Fibroblast of the aortic adventitia (primary cell): ENCODE measurements around the gene GCA. TPM values are rescaled to one million over a fixed set of nuclear protein-coding genes. Genes with fewer than 3 reads are reported as not detected.

ENCODE experiments used
- DNase-seq: peaks from one replicate; pipeline ENCODE4 v3.0.0-alpha.2; 2010; ENCODE audit warnings: low read depth
- H3K4me3 ChIP-seq: 2 replicates; pipeline ENCODE4 v1.5.1; 2011; ENCODE audit warnings: low read depth, mild to moderate bottlenecking, control low read depth, low read length, moderate library complexity
- total RNA-seq: library from RNA; depleted of rRNA; stranded (reverse); fragments of >200 nt; gene quantifications from 2 replicates; pipeline ENCODE4 v1.2.3, GENCODE V29; 2012; ENCODE audit warnings: low replicate concordance
- TF ChIP-seq, protein P1 (sequence below): IDR thresholded peaks from 2 replicates; pipeline ENCODE4 v1.5.1; 2011; ENCODE audit warnings: mild to moderate bottlenecking, low read length, control low read depth, inconsistent platforms; ENCODE audit not compliant: insufficient read depth

GCA gene
- total RNA-seq, 1 donor = 3.3 TPM

DNA sequence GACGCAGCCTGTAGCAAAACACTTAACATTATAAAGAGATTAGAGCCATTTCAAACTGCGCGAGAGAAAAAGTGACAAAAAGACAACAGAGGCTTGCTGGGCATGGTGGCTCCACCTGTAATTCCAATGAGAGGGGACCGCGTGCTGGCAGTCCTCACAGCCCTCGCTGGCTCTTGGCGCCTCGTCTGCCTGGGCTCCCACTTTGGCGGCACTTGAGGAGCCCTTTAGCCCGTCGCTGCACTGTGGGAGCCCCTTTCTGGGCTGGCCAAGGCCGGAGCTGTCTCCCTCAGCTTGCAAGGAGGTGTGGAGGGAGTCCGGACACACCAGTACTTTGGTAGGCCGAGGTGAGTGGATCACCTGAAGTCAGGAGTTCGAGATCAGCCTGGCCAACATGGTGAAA lies 16.1 kb upstream of the GCA start:
- no peak overlapping the region for H3K4me3 ChIP-seq
- no peak for DNase-seq
- TF ChIP-seq, protein P1, sequence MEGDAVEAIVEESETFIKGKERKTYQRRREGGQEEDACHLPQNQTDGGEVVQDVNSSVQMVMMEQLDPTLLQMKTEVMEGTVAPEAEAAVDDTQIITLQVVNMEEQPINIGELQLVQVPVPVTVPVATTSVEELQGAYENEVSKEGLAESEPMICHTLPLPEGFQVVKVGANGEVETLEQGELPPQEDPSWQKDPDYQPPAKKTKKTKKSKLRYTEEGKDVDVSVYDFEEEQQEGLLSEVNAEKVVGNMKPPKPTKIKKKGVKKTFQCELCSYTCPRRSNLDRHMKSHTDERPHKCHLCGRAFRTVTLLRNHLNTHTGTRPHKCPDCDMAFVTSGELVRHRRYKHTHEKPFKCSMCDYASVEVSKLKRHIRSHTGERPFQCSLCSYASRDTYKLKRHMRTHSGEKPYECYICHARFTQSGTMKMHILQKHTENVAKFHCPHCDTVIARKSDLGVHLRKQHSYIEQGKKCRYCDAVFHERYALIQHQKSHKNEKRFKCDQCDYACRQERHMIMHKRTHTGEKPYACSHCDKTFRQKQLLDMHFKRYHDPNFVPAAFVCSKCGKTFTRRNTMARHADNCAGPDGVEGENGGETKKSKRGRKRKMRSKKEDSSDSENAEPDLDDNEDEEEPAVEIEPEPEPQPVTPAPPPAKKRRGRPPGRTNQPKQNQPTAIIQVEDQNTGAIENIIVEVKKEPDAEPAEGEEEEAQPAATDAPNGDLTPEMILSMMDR = no peak

DNA sequence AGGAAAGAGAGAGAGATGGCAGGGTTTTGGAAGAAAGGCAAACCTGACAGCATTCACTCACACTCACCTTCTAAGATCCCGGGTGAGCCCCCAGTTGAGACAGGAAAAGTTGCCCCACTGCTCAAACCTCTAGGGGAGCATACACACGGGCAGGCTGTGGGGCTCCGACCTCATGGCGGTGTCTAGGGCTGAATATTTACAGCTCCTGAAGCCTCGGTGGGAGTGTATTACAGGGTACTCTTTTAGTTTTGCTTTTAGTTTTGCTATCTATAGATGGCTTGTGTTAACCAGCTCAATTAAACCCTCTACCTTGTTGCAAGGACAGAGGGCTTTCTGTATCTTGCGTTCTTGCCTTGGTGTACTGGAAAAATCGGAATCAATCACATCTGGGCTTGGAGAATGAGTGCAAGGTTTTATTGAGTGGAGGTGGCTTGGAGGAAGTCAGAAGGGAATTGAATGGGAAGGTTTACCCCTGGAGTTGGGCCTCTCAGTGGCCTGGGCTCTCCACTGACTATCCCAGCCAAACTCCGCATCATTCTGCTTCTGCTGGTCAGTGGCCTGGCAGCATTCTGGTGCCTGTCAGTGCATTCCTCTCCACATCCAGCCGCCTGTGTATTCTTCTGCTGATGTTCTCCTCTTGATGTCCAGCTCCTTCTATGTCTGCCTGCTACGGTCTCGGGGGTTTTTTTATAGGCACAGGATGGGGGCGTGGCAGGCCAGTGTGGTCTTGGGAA lies 15.3 kb upstream of the GCA start:
- H3K4me3 ChIP-seq = no peak overlapping the region
- TF ChIP-seq, protein P1 = no peak
- DNase-seq = no peak

DNA sequence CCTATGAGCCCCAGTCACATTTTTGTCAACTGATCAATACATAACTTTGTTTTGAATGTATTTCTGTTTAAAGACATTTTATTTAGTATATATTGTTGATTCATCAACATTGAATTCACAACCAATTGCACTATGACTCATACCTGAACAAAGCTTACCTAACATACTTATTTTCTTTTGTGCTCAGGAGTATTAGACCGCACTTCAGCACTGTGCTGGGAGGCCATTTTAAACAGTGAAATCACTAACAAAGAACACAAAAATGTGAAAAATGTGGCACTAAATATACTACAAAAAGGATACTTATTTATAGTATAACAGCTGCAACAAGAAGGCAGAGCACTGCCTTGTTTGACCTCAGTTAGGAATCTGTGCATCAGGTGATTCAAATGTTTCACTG lies 13.1 kb upstream of the GCA start:
- TF ChIP-seq, protein P1 = no peak
- no peak overlapping the region for H3K4me3 ChIP-seq
- no peak for DNase-seq

DNA sequence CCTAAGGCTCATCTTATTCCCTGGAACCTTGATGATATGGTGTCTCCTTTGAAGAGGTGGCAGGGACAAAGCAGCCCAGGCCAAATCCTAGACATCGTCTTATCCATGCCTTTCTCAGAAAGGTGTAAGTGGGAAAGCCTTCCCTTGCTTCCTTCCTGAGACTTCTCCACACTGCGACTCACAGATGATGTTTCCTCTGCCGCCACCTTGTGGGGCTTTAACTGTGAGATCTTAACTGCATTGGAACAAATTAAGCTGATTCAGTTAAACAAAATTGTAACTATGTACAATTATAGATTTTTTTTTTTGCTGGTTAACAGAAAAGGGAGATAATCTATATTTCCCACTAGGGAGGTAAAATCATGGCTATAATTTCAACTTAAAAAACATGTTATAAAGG lies 10.0 kb upstream of the GCA start:
- no peak for DNase-seq
- H3K4me3 ChIP-seq = no peak overlapping the region
- TF ChIP-seq, protein P1 = peak; percentile 44

DNA sequence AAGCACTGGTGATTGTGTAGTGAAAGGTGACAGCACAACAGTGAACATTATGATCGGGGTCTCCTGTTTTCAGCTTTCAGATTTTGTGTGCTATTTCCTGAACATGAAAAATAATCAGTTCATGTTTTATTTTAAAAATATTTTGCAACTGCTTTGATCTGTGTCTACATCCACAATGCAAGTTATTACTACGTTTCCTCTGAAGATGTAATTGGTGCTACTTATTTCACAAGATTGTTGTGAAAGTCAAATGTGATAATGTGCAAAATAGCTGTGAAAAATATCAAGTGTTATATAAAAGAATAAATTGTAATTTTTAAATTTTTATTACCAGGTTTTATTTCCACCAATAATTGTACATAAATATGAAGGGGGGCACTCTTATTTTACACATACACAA lies 6.1 kb upstream of the GCA start:
- TF ChIP-seq, protein P1 = no peak
- H3K4me3 ChIP-seq = no peak overlapping the region
- no peak for DNase-seq

DNA sequence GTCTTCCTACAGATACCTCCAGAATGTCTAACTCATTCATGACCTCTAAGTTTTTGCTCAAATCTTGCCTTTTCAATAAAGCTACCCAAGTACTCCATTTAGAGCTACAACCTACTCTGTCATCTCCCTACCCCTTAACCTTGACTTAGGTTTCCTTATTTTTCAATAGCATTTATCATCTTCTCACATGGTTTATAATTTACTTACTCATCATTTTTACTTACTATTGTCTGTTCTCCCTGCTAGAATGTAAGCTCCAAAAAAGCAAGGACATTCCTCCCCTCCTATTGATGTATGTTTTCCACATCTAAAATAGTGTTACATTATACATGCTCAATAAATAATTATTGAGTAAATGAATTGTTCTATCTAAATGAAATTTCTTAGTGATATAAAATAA lies 3.1 kb upstream of the GCA start:
- TF ChIP-seq, protein P1 = no peak
- no peak for DNase-seq
- H3K4me3 ChIP-seq = no peak overlapping the region

GRCh38 chr2:162342321-162342720 lies 1.6 kb upstream of the GCA start:
- TF ChIP-seq, protein P1 = no peak
- DNase-seq = peak; percentile 11
- H3K4me3 ChIP-seq = no peak overlapping the region
